CD14-positive monocyte (primary cell): ENCODE results near the gene RPGRIP1L. TPM values are rescaled to one million over a fixed set of nuclear protein-coding genes. Genes with fewer than 3 reads are reported as not detected.
"Not testable (repeated sequence)": the region's sequence is repeated elsewhere in the genome, so short reads cannot be mapped to it uniquely, and the experiment has no call there.

Experiments used
- DNase-seq, 3 donors: peaks; one replicate each; pipeline ENCODE4 v3.0.0-alpha.2; 2011 to 2022
- H2AFZ ChIP-seq: 2 replicates; pipeline ENCODE4 v1.6.0; 2012; ENCODE audit warnings: mild to moderate bottlenecking, low read depth, low read length, inconsistent platforms; ENCODE audit not compliant: insufficient read depth, poor library complexity, severe bottlenecking
- H3K27ac ChIP-seq, 2 donors: 1 replicate in 1 of 2; 2 replicates in 1 of 2; pipeline ENCODE4 v1.5.1; 2012 to 2013; ENCODE audit warnings: low read length in 2 of 2, control low read depth in 1 of 2, inconsistent platforms in 1 of 2, low read depth in 1 of 2, mild to moderate bottlenecking in 1 of 2
- H3K27me3 ChIP-seq, 2 donors: one replicate each; pipeline versions ENCODE4 v1.6.0 to v1.6.1; 2011 to 2013; ENCODE audit warnings: low read length in 2 of 2; ENCODE audit not compliant: control insufficient read depth in 2 of 2, insufficient read depth in 2 of 2
- H3K36me3 ChIP-seq, 2 donors: replicated peaks in 1 of 2; 1 replicate in 1 of 2; 2 replicates in 1 of 2; pipeline versions ENCODE4 v1.5.1 to v1.6.1; 2012 to 2013; ENCODE audit warnings: low read length in 2 of 2, control low read depth in 1 of 2, inconsistent platforms in 1 of 2, mild to moderate bottlenecking in 1 of 2; ENCODE audit not compliant: insufficient read depth in 2 of 2, control insufficient read depth in 1 of 2
- H3K4me1 ChIP-seq, 2 donors: 1 replicate in 1 of 2; 2 replicates in 1 of 2; pipeline versions ENCODE4 v1.5.1 to v1.6.1; 2012 to 2013; ENCODE audit warnings: low read length in 2 of 2, control low read depth in 1 of 2, inconsistent platforms in 1 of 2, mild to moderate bottlenecking in 1 of 2, moderate library complexity in 1 of 2; ENCODE audit not compliant: insufficient read depth in 2 of 2, control insufficient read depth in 1 of 2
- H3K4me2 ChIP-seq: replicated peaks from 2 replicates; pipeline ENCODE3; 2012; ENCODE audit warnings: low read length, moderate library complexity, mild to moderate bottlenecking; ENCODE audit not compliant: poor library complexity, severe bottlenecking; ENCODE audit errors: extremely low read depth
- H3K4me3 ChIP-seq, 3 experiments: fragments of 200-600 bp in 1 of 3; sonication (generic) in 1 of 3; replicated peaks in 1 of 3; 1 replicate in 2 of 3; 2 replicates in 1 of 3; pipeline ENCODE4 v1.5.1; 2011 to 2013; ENCODE audit warnings: low read length in 3 of 3, mild to moderate bottlenecking in 3 of 3, control low read depth in 2 of 3, low read depth in 2 of 3, inconsistent platforms in 1 of 3, moderate library complexity in 1 of 3
- H3K79me2 ChIP-seq: 2 replicates; pipeline ENCODE4 v1.6.0; 2012; ENCODE audit warnings: mild to moderate bottlenecking, control low read depth, inconsistent platforms, low read length, moderate library complexity; ENCODE audit not compliant: insufficient read depth
- H3K9ac ChIP-seq: 2 replicates; pipeline ENCODE4 v1.6.0; 2017; ENCODE audit warnings: low read length, mild to moderate bottlenecking; ENCODE audit not compliant: insufficient read depth, poor library complexity, severe bottlenecking
- H3K9me3 ChIP-seq, 2 donors: replicated peaks in 1 of 2; 1 replicate in 1 of 2; 2 replicates in 1 of 2; pipeline versions ENCODE4 v1.5.1 to v1.6.1; 2012 to 2013; ENCODE audit warnings: low read length in 2 of 2, control low read depth in 1 of 2; ENCODE audit not compliant: control insufficient read depth in 1 of 2, insufficient read depth in 1 of 2
- H4K20me1 ChIP-seq: 2 replicates; pipeline ENCODE4 v1.6.0; 2012; ENCODE audit warnings: mild to moderate bottlenecking, low read length, control low read depth, moderate library complexity; ENCODE audit not compliant: insufficient read depth
- H3K27ac Mint-ChIP-seq, 7 donors: one replicate each; pipeline ENCODE4 v1.8.0; 2020; ENCODE audit warnings: mild to moderate bottlenecking in 7 of 7, mixed read lengths in 7 of 7, moderate library complexity in 6 of 7, inconsistent platforms in 2 of 7
- H3K27me3 Mint-ChIP-seq, 3 donors: one replicate each; pipeline ENCODE4 v1.8.0; 2021 to 2022; ENCODE audit warnings: low read depth in 3 of 3, mild to moderate bottlenecking in 3 of 3, mixed read lengths in 3 of 3, moderate library complexity in 3 of 3, inconsistent platforms in 1 of 3
- H3K36me3 Mint-ChIP-seq, 2 donors: one replicate each; pipeline ENCODE4 v1.8.0; 2020; ENCODE audit warnings: mixed read lengths in 2 of 2, inconsistent platforms in 1 of 2, mild to moderate bottlenecking in 1 of 2
- H3K4me1 Mint-ChIP-seq: one replicate; pipeline ENCODE4 v1.8.0; 2020; ENCODE audit warnings: mild to moderate bottlenecking, mixed read lengths
- H3K4me3 Mint-ChIP-seq, 2 donors: one replicate each; pipeline ENCODE4 v1.8.0; 2020; ENCODE audit warnings: mild to moderate bottlenecking in 2 of 2, mixed read lengths in 2 of 2, moderate library complexity in 1 of 2
- H3K9me3 Mint-ChIP-seq, 7 donors: one replicate each; pipeline ENCODE4 v1.8.0; 2020 to 2022; ENCODE audit warnings: mixed read lengths in 7 of 7, mild to moderate bottlenecking in 6 of 7, moderate library complexity in 6 of 7, inconsistent platforms in 2 of 7
- CTCF ChIP-seq: fragments of 200-600 bp; IDR thresholded peaks from one replicate; pipeline ENCODE4 v1.8.0; 2022; ENCODE audit warnings: antibody characterized with exemption, mild to moderate bottlenecking
- WGBS: methylation state at CpG from one replicate; pipeline ENCODE4 v1.1.5; 2013; ENCODE audit warnings: missing lambda C conversion rate; ENCODE audit not compliant: insufficient coverage; 5-methylcytosine and 5-hydroxymethylcytosine counted together
- intact Hi-C, 2 donors: fragments of 100-400 bp; cut with micrococcal nuclease; formaldehyde crosslinking; loops; one replicate each; pipeline versions ENCODE4 v1.15.0 to v1.15.1; 2023
- polyA plus RNA-seq, 3 donors: library from polyadenylated mRNA; depleted of rRNA in 1 of 3; unstranded in 2 of 3; stranded (reverse) in 1 of 3; fragments of 300-500 nt in 2 of 3; fragments of >200 nt in 1 of 3; fragmentation: Illumina TruSeq in 2 of 3; gene quantifications; 1 replicate in 2 of 3; 2 replicates in 1 of 3; pipeline ENCODE4 v1.2.3, GENCODE V29; 2012 to 2021

RPGRIP1L gene
- polyA plus RNA-seq, 3 donors = 0.11 to 0.18 TPM; not detected in 1

- intact Hi-C loops = loop anchor here in 1 of 2 donors (10.0 kb wide), 1 partner anchor 1227 kb away; the partner anchor contains the start of gene IRX5
- Mint-ChIP-seq H3K36me3 (peaks cover 3 to 4% of the 10 kb centered on the region in 2 donors), H3K27me3 (peaks cover 0 to 1% (median under 1%) of the 10 kb centered on the region in 3 donors), H3K27ac (no peak overlapping the region), H3K4me3 (no peak overlapping the region), H3K9me3 (peaks cover 0 to 2% (median 0%) of the 10 kb centered on the region in 7 donors), H3K4me1 (peaks cover 28% of the 10 kb centered on the region)
- H3K9me3 ChIP-seq = no peaks in the 10 kb centered on the region
- H3K9ac ChIP-seq = no peak overlapping the region
- H2AFZ ChIP-seq = no peak overlapping the region
- H3K36me3 ChIP-seq = no peaks in the 10 kb centered on the region
- no peaks in the 10 kb centered on the region for H4K20me1 ChIP-seq
- H3K79me2 ChIP-seq = peaks cover 48% of the 10 kb centered on the region
- H3K4me2 ChIP-seq = no peak overlapping the region
- H3K4me1 ChIP-seq = peaks cover 15 to 18% of the 10 kb centered on the region in 2 donors
- no peak for TF ChIP-seq CTCF
- no peak for DNase-seq
- WGBS = no CpG with 5 or more reads among the region's 3 CpGs
- no peak overlapping the region for H3K27ac ChIP-seq
- H3K4me3 ChIP-seq = no peak overlapping the region
- H3K27me3 ChIP-seq = no peaks in the 10 kb centered on the region
These were observed 4.0 kb upstream of the RPGRIP1L start for GRCh38 chr16:53707671-53708070.

GRCh38 chr16:53704445-53704813 lies 770 bp upstream of the RPGRIP1L start:
- intact Hi-C loops = loop anchor here in 1 of 2 donors (10.0 kb wide), 1 partner anchor 1230 kb away; the partner anchor contains the start of gene IRX5
- H3K79me2 ChIP-seq = peaks cover 43% of the 10 kb centered on the region
- peak overlapping the region; percentile 83 to 97 (median 93) for H3K27ac Mint-ChIP-seq

GRCh38 chr16:53698271-53698670 lies 5.4 kb downstream of the RPGRIP1L start:
- H2AFZ ChIP-seq, H3K27ac Mint-ChIP-seq, H3K9ac ChIP-seq, intact Hi-C loops, H4K20me1 ChIP-seq, H3K27ac ChIP-seq, H3K27me3 ChIP-seq, DNase-seq, H3K4me2 ChIP-seq, H3K9me3 ChIP-seq, H3K27me3 Mint-ChIP-seq, H3K36me3 ChIP-seq, H3K4me1 ChIP-seq, H3K4me1 Mint-ChIP-seq, H3K79me2 ChIP-seq, H3K4me3 Mint-ChIP-seq, H3K36me3 Mint-ChIP-seq, H3K4me3 ChIP-seq: not testable (repeated sequence)
- peaks cover 5 to 11% (median 6%) of the 10 kb centered on the region in 7 donors for H3K9me3 Mint-ChIP-seq
- WGBS = no CpG with 5 or more reads among the region's 31 CpGs

More at GRCh38 chr16:53704445-53704813, 770 bp upstream of the RPGRIP1L start:
- Histone ChIP-seq H3K9ac (peak overlapping the region; percentile 65), H3K27ac (peak overlapping the region in 1 of 2 donors; percentile 73), H2AFZ (peak overlapping the region; percentile 85), H3K4me2 (peak overlapping the region; percentile 72), H3K4me1 (peaks cover 15 to 18% of the 10 kb centered on the region in 2 donors), H3K36me3 (no peaks in the 10 kb centered on the region), H3K9me3 (no peaks in the 10 kb centered on the region), H4K20me1 (no peaks in the 10 kb centered on the region), H3K4me3 (peak overlapping the region; percentile 77 to 84 (median 78)), H3K27me3 (no peaks in the 10 kb centered on the region)
- no peak for TF ChIP-seq CTCF
- 21% methylated on average over 6 of the region's 6 CpGs for WGBS
- DNase-seq = no peak
- H3K36me3 Mint-ChIP-seq = peaks cover 2 to 3% of the 10 kb centered on the region in 2 donors
- H3K9me3 Mint-ChIP-seq = peaks cover 0 to 2% (median 0%) of the 10 kb centered on the region in 7 donors
- H3K4me1 Mint-ChIP-seq = peaks cover 31% of the 10 kb centered on the region
- H3K27me3 Mint-ChIP-seq = peaks cover 0 to 3% (median 0%) of the 10 kb centered on the region in 3 donors
- H3K4me3 Mint-ChIP-seq = peak overlapping the region; percentile 98 to 99
